K562 (cell line): ENCODE results near the gene UNC50. TPM values are rescaled to one million over a fixed set of nuclear protein-coding genes. Genes with fewer than 3 reads are reported as not detected.

Experiments used
- ATAC-seq: fragments of 200-7000 bp; cut with Tn5 transposase; 3 replicates; pipeline ENCODE4 v1.9.1; 2020; ENCODE audit warnings: moderate library complexity
- BruUV-seq: library from RNA; stranded (reverse); fragments of 400-500 nt; replicated peaks from 2 replicates; lab custom pipeline; 2021; lab: Mats Ljungman, UMichigan
- CTCF ChIA-PET: fragments of 300-600 bp; formaldehyde crosslinking; extraction: SDS; loops from one replicate; lab custom pipeline; 2021; ENCODE audit warnings: low intra/inter-chr PET ratio; lab: Yijun Ruan, JAX
- POLR2A ChIA-PET: fragments of 300-600, 350-650 bp; sonication (Branson Sonifier 250); formaldehyde crosslinking; extraction: SDS; loops from one replicate; lab custom pipeline; 2021; ENCODE audit warnings: antibody characterized with exemption, inconsistent platforms; lab: Yijun Ruan, JAX
- DNase-seq, 4 experiments: peaks; one replicate each; pipeline versions ENCODE4 v3.0.0 to v3.0.0-alpha.2; 2011 to 2018; ENCODE audit warnings: low spot score in 3 of 4, mixed read lengths in 3 of 4; ENCODE audit errors: extremely low read depth in 1 of 4
- FAIRE-seq: peaks from 2 replicates; lab custom pipeline; 2011; peaks lifted over from hg19 to GRCh38; lab: Jason Lieb, UNC
- H2AFZ ChIP-seq: 2 replicates; pipeline ENCODE4 v1.6.0; 2011; ENCODE audit warnings: low read depth, low read length, control low read depth, inconsistent platforms
- H3K27ac ChIP-seq: fragments of 200-600 bp; 3 replicates; pipeline ENCODE4 v1.8.0; 2011; ENCODE audit warnings: low read depth, mild to moderate bottlenecking, control low read depth, inconsistent platforms, low read length, moderate library complexity, mixed read lengths; ENCODE audit errors: extremely low read depth
- H3K27me3 ChIP-seq, 2 experiments: fragments of 300-600 bp in 1 of 2; 2 replicates in 1 of 2; 3 replicates in 1 of 2; pipeline versions ENCODE4 v1.6.0 to v1.8.0; 2011; ENCODE audit warnings: inconsistent platforms in 2 of 2, low read length in 2 of 2, mild to moderate bottlenecking in 1 of 2, mixed read lengths in 1 of 2, moderate library complexity in 1 of 2; ENCODE audit not compliant: control insufficient read depth in 2 of 2, insufficient read depth in 2 of 2
- H3K36me3 ChIP-seq: fragments of 300-600 bp; 3 replicates; pipeline ENCODE4 v1.8.0; 2011; ENCODE audit warnings: mild to moderate bottlenecking, low read length, inconsistent platforms; ENCODE audit not compliant: control insufficient read depth, insufficient read depth
- H3K4me1 ChIP-seq, 2 experiments: fragments of 200-600 bp in 1 of 2; replicated peaks in 1 of 2; 2 replicates in 1 of 2; 3 replicates in 1 of 2; pipeline versions ENCODE4 v1.5.1 to v1.8.0; 2011; ENCODE audit warnings: inconsistent platforms in 2 of 2, low read length in 2 of 2, mild to moderate bottlenecking in 1 of 2, mixed read lengths in 1 of 2, moderate library complexity in 1 of 2; ENCODE audit not compliant: control insufficient read depth in 2 of 2, insufficient read depth in 2 of 2
- H3K4me2 ChIP-seq: 2 replicates; pipeline ENCODE4 v1.6.1; 2011; ENCODE audit warnings: low read length, control low read depth, inconsistent platforms, mixed read lengths; ENCODE audit not compliant: insufficient read depth
- H3K4me3 ChIP-seq: fragments of 200-600 bp; sonication (generic), shearing (Covaris generic); 2 replicates; pipeline ENCODE4 v1.5.1; 2016; ENCODE audit warnings: control low read depth, inconsistent platforms
- H3K79me2 ChIP-seq: fragments of 200-600 bp; 3 replicates; pipeline ENCODE4 v1.8.0; 2011; ENCODE audit warnings: low read length, inconsistent platforms; ENCODE audit not compliant: control insufficient read depth, insufficient read depth
- H3K9ac ChIP-seq, 2 experiments: 2 replicates each; pipeline versions ENCODE4 v1.6.0 to v1.6.1; 2011; ENCODE audit warnings: low read depth in 2 of 2, low read length in 2 of 2, control low read depth in 1 of 2, inconsistent platforms in 1 of 2, mild to moderate bottlenecking in 1 of 2, mixed read lengths in 1 of 2; ENCODE audit not compliant: insufficient read depth in 1 of 2
- H3K9me1 ChIP-seq: one replicate; pipeline ENCODE4 v1.6.0; 2011; ENCODE audit warnings: inconsistent platforms, mild to moderate bottlenecking, low read length, moderate library complexity; ENCODE audit not compliant: control insufficient read depth, insufficient read depth
- H3K9me3 ChIP-seq: replicated peaks from 2 replicates; pipeline ENCODE4 v1.5.1; 2011; ENCODE audit warnings: low read depth, low read length, inconsistent platforms; ENCODE audit not compliant: control insufficient read depth, insufficient read depth
- H4K20me1 ChIP-seq: replicated peaks from 2 replicates; pipeline ENCODE4 v1.6.1; 2011; ENCODE audit warnings: low read length, inconsistent platforms, mixed read lengths; ENCODE audit not compliant: control insufficient read depth, insufficient read depth
- BRCA1 ChIP-seq, 2 experiments: fragments of 450-650 bp in 1 of 2; sonication (generic) in 1 of 2; formaldehyde crosslinking in 1 of 2; IDR thresholded peaks; 2 replicates each; pipeline versions ENCODE4 v1.5.0 to v1.6.1; 2017 to 2020; ENCODE audit warnings: mild to moderate bottlenecking in 1 of 2, missing genetic modification reagents in 1 of 2
- BRF1 ChIP-seq: IDR thresholded peaks from 3 replicates; pipeline ENCODE4 v1.6.1; 2011; ENCODE audit warnings: borderline replicate concordance, mild to moderate bottlenecking; ENCODE audit not compliant: insufficient read length; ENCODE audit errors: extremely low read depth
- ESRRA ChIP-seq: fragments of 450-650 bp; IDR thresholded peaks from 2 replicates; pipeline ENCODE4 v1.6.1; 2014; ENCODE audit warnings: low read depth, mild to moderate bottlenecking, moderate library complexity, borderline replicate concordance
- FOXP4 ChIP-seq: sonication (generic); formaldehyde crosslinking; IDR thresholded peaks from 2 replicates; pipeline ENCODE4 v1.8.0; 2022; ENCODE audit warnings: mild to moderate bottlenecking, missing genetic modification reagents, borderline replicate concordance
- GTF2A2 ChIP-seq: IDR thresholded peaks from 2 replicates; pipeline ENCODE4 v1.6.1; 2016; ENCODE audit warnings: mild to moderate bottlenecking, missing genetic modification characterization, missing compliant biosample characterization
- HDAC1 ChIP-seq, 2 experiments: fragments of 450-650 bp; IDR thresholded peaks; 2 replicates each; pipeline ENCODE4 v1.6.1; 2016 to 2017; ENCODE audit warnings: inconsistent platforms in 1 of 2, mild to moderate bottlenecking in 1 of 2, moderate library complexity in 1 of 2
- HNRNPLL ChIP-seq: fragments of 200-400 bp; formaldehyde crosslinking; IDR thresholded peaks from 2 replicates; pipeline ENCODE4 v1.6.1; 2017; ENCODE audit warnings: low read length, low read depth, mild to moderate bottlenecking; ENCODE audit not compliant: poor library complexity, severe bottlenecking
- KAT7 ChIP-seq: sonication (generic); formaldehyde crosslinking; IDR thresholded peaks from 2 replicates; pipeline ENCODE4 v1.8.0; 2022; ENCODE audit warnings: missing genetic modification reagents, mild to moderate bottlenecking, borderline replicate concordance
- KLF6 ChIP-seq: fragments of 250-450 bp; sonication (Bioruptor Pico); IDR thresholded peaks from 2 replicates; pipeline ENCODE4 v1.4.0; 2020; ENCODE audit warnings: mild to moderate bottlenecking, moderate library complexity, borderline replicate concordance
- SPI1 ChIP-seq: IDR thresholded peaks from 2 replicates; pipeline ENCODE4 v1.6.1; 2011; ENCODE audit warnings: low read depth, low read length, control low read depth, borderline replicate concordance
- TEAD4 ChIP-seq, 2 experiments: sonication (generic) in 1 of 2; formaldehyde crosslinking in 1 of 2; IDR thresholded peaks; 2 replicates each; pipeline versions ENCODE4 v1.6.1 to v1.8.0; 2012 to 2022; ENCODE audit warnings: borderline replicate concordance in 1 of 2, inconsistent platforms in 1 of 2, low read length in 1 of 2, mild to moderate bottlenecking in 1 of 2, missing genetic modification reagents in 1 of 2
- WHSC1 ChIP-seq: IDR thresholded peaks from one replicate; pipeline ENCODE4 v1.6.1; 2012; ENCODE audit warnings: low read length, control low read depth, inconsistent platforms
- ZNF174 ChIP-seq: fragments of 250-450 bp; sonication (Bioruptor Pico); IDR thresholded peaks from 2 replicates; pipeline ENCODE4 v1.4.0; 2020; ENCODE audit warnings: mild to moderate bottlenecking
- ZNF551 ChIP-seq: fragments of 250-450 bp; sonication (Bioruptor Pico); IDR thresholded peaks from 2 replicates; pipeline ENCODE4 v1.5.0; 2021; ENCODE audit warnings: mild to moderate bottlenecking, moderate library complexity
- WGBS: fragments of 100-300 bp; shearing (Covaris generic); methylation state at CpG from one replicate; pipeline ENCODE4 v1.1.6; 2016; ENCODE audit warnings: low coverage, mixed read lengths; ENCODE audit not compliant: insufficient coverage; ENCODE audit errors: missing lambda C conversion rate; 5-methylcytosine and 5-hydroxymethylcytosine counted together
- in situ Hi-C: fragments of 300-500 bp; cut with MboI; formaldehyde crosslinking; loops from 4 replicates; pipeline ENCODE4 v1.15.0; 2018; ENCODE audit warnings: inconsistent platforms, mixed read lengths
- intact Hi-C: fragments of 100-400 bp; cut with micrococcal nuclease; formaldehyde crosslinking; loops from 2 replicates; pipeline ENCODE4 v1.14.2; 2022
- polyA plus RNA-seq, 8 experiments: library from polyadenylated mRNA; depleted of rRNA in 4 of 8; stranded (reverse) in 5 of 8; unstranded in 3 of 8; fragments of >200 nt; fragmentation: Nextera tagmentation in 2 of 8; fragmentation: Illumina TruSeq in 1 of 8; extraction: Ambion mirVana in 2 of 8; extraction: Trizol in 1 of 8; gene quantifications; 2 replicates each; pipeline versions ENCODE4 v1.2.1 to v1.2.3, GENCODE V29; 2011 to 2014; ENCODE audit warnings: inconsistent platforms in 1 of 8, missing spikeins in 1 of 8
- total RNA-seq, 7 experiments: library from RNA; depleted of rRNA in 6 of 7; stranded (reverse); fragments of >200 nt in 6 of 7; fragmentation: Illumina TruSeq in 2 of 7; extraction: Trizol in 2 of 7; gene quantifications; 2 replicates each; pipeline versions ENCODE4 v1.2.1 to v1.2.3, GENCODE V29; 2011 to 2021; ENCODE audit warnings: low replicate concordance in 1 of 7

The UNC50 gene
- total and polyA plus RNA-seq, 9 of the 15 experiments (the other 6 are each of a cell fraction or from before 2014, with no cell fraction given) = 30.0 to 52.9 (median 35.9) TPM

GRCh38 chr2:98632351-98632750 is 24.0 kb downstream of the UNC50 start:
- ChIA-PET POLR2A (interaction anchor here (0.7 kb wide), 1 partner anchor 11 kb away, joined by 3 read pairs; no protein-coding TSS in a partner anchor), CTCF (no interaction called here)
- Histone ChIP-seq H4K20me1 (peaks cover 3% of the 10 kb centered on the region; the same call in 1 of the 2 replicates), H3K9me3 (no peaks in the 10 kb centered on the region), H3K27me3 (peaks cover 22 to 40% of the 10 kb centered on the region in 2 experiments; a peak in 4 of 5 replicates), H3K36me3 (no peaks in the 10 kb centered on the region), H3K9me1 (no peaks in the 10 kb centered on the region), H2AFZ (no peak overlapping the region), H3K4me1 (no peaks in the 10 kb centered on the region; a peak in 1 of 5 replicates), H3K4me2 (no peak overlapping the region), H3K27ac (no peak overlapping the region), H3K79me2 (no peaks in the 10 kb centered on the region), H3K9ac (no peak overlapping the region), H3K4me3 (no peak overlapping the region)
- in situ Hi-C loops (no loop called here), intact Hi-C loops (no loop called here)
- FAIRE-seq (no peak), ATAC-seq (no peak), DNase-seq (no peak)
- no TSS peak for BruUV-seq
- WGBS = 0% methylated on average over 3 of the region's 3 CpGs
- TF ChIP-seq TEAD4 (IDR thresholded peaks at IDR 0.05; ENCODE audit: low read length) = no peak
- TF ChIP-seq TEAD4 (CRISPR knock-in tag; IDR thresholded peaks at IDR 0.05; ENCODE audit: borderline replicate concordance) = no peak
- TF ChIP-seq BRCA1 (IDR thresholded peaks at IDR 0.05) = no peak
- no peak for TF ChIP-seq BRCA1 (CRISPR knock-in tag; IDR thresholded peaks at IDR 0.05)
- no peak for TF ChIP-seq ESRRA
- TF ChIP-seq HDAC1 (IDR thresholded peaks at IDR 0.05) = no peak
- TF ChIP-seq HNRNPLL = no peak
- TF ChIP-seq SPI1 = no peak
- TF ChIP-seq FOXP4 = no peak
- no peak for TF ChIP-seq WHSC1
- TF ChIP-seq KLF6 (CRISPR knock-in tag) = no peak
- TF ChIP-seq ZNF174 (CRISPR knock-in tag) = no peak
- TF ChIP-seq KAT7 (CRISPR knock-in tag) = no peak
- TF ChIP-seq ZNF551 (CRISPR knock-in tag) = no peak
- TF ChIP-seq BRF1 = no peak
- TF ChIP-seq GTF2A2 = no peak
